Chondrocyte (in vitro differentiated cells): ENCODE results near the gene AKAP11. TPM values are rescaled to one million over a fixed set of nuclear protein-coding genes. Genes with fewer than 3 reads are reported as not detected.

Experiments used
- DNase-seq: peaks from one replicate; pipeline ENCODE4 v3.0.0; 2021; ENCODE audit warnings: mixed read lengths, low spot score
- H3K27ac Mint-ChIP-seq: one replicate; pipeline ENCODE4 v1.8.0; 2021; ENCODE audit warnings: mild to moderate bottlenecking, moderate library complexity, mixed read lengths; ENCODE audit not compliant: unreplicated experiment
- H3K27me3 Mint-ChIP-seq: 2 replicates; pipeline ENCODE4 v1.8.0; 2021; ENCODE audit warnings: low read depth, mixed read lengths
- H3K36me3 Mint-ChIP-seq: 2 replicates; pipeline ENCODE4 v1.8.0; 2021; ENCODE audit warnings: low read depth, mixed read lengths
- H3K4me1 Mint-ChIP-seq: 2 replicates; pipeline ENCODE4 v1.8.0; 2021; ENCODE audit warnings: low read depth, mild to moderate bottlenecking, mixed read lengths
- H3K4me3 Mint-ChIP-seq: one replicate; pipeline ENCODE4 v1.8.0; 2021; ENCODE audit warnings: mild to moderate bottlenecking, moderate library complexity, mixed read lengths; ENCODE audit not compliant: unreplicated experiment
- H3K9me3 Mint-ChIP-seq: 2 replicates; pipeline ENCODE4 v1.8.0; 2021; ENCODE audit warnings: low read depth, mixed read lengths
- total RNA-seq: library from RNA; stranded (reverse); gene quantifications from 3 replicates; pipeline ENCODE4 v1.2.1, GENCODE V29; 2021
- TF ChIP-seq, protein P1 (sequence below): fragments of 200-600 bp; sonication (generic); IDR thresholded peaks from 2 replicates; pipeline ENCODE4 v1.5.0; 2021; ENCODE audit warnings: antibody characterized with exemption, mild to moderate bottlenecking, moderate library complexity

The AKAP11 gene
- total RNA-seq, 1 donor from 2014 or later: 34.9 TPM

DNA sequence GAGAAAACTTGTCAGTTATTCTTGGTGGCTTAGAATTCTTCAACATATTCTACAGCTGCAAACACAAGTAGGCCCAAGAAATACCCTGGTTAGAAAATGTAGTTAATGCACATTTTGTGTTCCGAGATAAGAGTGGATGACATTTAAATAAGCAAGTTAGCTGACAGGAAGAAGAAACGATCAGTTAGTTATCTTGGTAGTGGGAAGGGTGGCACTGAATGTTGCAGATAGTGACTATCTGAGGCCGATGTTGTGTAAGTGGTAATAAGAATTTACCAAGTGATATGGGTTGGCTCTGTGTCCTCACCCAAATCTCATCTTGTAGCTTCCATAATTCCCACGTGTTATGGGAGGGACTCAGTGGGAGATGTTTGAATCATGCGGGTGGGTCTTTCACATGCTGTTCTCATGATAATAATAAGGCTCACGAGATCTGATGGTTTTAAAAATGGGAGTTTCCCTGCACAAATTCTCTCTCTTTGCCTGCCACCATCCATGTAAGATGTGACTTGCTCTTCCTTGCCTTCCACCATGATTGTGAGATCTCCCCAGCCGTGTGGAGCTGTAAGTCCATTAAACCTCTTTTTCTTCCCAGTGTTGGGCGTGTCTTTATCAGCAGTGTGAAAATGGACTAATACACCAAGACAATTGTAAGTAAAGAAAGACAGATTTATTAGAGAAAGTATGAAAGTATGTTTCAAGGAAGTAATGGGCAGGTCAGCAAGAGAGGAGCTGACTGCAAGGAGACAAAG, 10.9 kb upstream of the AKAP11 start:
- H3K4me3 Mint-ChIP-seq: no peak overlapping the region
- no peaks in the 10 kb centered on the region for H3K27me3 Mint-ChIP-seq

DNA sequence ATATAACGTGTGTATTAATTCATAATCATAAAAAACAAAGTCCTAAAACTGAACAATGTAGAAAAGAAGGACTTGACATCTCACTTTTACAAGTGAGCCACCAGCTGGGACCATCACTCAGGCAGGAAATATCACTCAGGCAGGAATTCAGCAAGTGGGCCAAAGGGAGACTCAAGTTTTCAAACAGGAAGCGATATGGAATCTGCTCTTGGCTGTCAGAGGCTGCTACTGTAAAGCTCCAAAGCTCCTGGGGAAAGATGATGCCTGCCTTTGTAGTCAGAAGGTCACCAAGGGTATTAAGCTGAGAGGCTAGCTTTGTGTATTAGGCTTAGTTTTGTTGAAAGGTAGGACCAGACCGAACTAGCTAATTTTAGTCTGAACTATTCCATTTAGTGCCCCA, 5.5 kb upstream of the AKAP11 start:
- Mint-ChIP-seq H3K36me3 (no peaks in the 10 kb centered on the region), H3K27me3 (no peaks in the 10 kb centered on the region), H3K27ac (peak overlapping the region; percentile 84), H3K9me3 (peaks cover 8% of the 10 kb centered on the region), H3K4me1 (peaks cover 20% of the 10 kb centered on the region), H3K4me3 (no peak overlapping the region)
- TF ChIP-seq, protein P1, sequence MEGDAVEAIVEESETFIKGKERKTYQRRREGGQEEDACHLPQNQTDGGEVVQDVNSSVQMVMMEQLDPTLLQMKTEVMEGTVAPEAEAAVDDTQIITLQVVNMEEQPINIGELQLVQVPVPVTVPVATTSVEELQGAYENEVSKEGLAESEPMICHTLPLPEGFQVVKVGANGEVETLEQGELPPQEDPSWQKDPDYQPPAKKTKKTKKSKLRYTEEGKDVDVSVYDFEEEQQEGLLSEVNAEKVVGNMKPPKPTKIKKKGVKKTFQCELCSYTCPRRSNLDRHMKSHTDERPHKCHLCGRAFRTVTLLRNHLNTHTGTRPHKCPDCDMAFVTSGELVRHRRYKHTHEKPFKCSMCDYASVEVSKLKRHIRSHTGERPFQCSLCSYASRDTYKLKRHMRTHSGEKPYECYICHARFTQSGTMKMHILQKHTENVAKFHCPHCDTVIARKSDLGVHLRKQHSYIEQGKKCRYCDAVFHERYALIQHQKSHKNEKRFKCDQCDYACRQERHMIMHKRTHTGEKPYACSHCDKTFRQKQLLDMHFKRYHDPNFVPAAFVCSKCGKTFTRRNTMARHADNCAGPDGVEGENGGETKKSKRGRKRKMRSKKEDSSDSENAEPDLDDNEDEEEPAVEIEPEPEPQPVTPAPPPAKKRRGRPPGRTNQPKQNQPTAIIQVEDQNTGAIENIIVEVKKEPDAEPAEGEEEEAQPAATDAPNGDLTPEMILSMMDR: no peak
- no peak for DNase-seq

More for the DNA sequence above, 10.9 kb upstream of the AKAP11 start:
- Mint-ChIP-seq H3K4me1 (no peaks in the 10 kb centered on the region), H3K9me3 (no peaks in the 10 kb centered on the region), H3K27ac (no peak overlapping the region), H3K36me3 (no peaks in the 10 kb centered on the region)
- TF ChIP-seq, protein P1: no peak
- no peak for DNase-seq

DNA sequence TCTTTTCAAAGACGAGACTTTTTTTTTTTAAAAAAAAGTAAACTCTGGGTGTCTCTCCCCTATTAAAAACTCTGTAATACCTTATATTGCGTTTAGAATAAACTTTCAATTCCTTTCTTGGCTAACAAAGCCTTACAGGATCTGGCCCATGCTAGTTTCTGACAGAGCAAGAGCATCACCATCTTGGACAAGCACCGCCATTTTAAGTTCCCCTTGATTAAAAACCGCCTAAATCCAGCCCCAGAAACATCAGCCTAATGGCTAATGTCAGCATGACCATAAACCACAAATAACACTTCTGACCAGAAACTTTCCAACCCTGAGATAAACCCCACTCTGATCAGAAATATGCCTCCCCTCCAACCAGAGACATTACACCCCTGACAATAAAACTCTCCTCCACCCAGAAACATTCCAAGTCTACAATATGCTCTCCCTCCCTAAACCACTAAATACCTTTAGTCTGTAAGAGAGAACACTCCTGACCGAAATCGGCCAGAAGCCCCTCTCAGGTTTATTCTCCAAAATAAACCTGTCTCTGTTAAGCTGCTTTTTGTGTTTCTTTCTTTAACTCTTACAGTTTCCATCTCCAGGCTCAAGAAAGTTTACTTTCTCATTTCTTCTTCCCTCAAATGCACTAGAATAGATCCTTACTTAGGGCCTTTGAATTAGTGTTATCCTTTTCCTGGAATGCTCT, 1.6 kb upstream of the AKAP11 start:
- Mint-ChIP-seq H3K4me1 (peaks cover 41% of the 10 kb centered on the region), H3K27ac (no peak overlapping the region), H3K36me3 (no peaks in the 10 kb centered on the region), H3K4me3 (no peak overlapping the region), H3K9me3 (peaks cover 8% of the 10 kb centered on the region), H3K27me3 (no peaks in the 10 kb centered on the region)
- TF ChIP-seq, protein P1: no peak
- DNase-seq: no peak

DNA sequence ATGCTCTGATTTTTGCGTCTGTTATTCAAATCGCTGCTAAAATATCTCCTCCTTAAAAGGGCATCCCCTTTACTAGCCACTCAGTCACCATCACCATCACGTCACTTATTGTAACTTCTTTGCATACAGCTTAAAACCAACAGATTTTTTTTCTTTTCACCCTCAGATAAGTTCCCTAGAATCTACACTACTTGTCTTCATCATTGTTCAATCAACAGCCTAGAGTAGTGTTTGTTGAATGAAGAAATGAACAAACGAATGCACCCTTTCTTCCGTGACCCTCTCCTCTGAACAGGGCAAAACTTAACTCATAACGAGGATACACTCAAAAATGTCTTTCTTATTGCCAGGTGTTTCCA, 1.1 kb upstream of the AKAP11 start:
- no peak for DNase-seq
- peak overlapping the region; percentile 98 for H3K4me3 Mint-ChIP-seq
- no peak overlapping the region for H3K27ac Mint-ChIP-seq
- H3K36me3 Mint-ChIP-seq: no peaks in the 10 kb centered on the region
- H3K9me3 Mint-ChIP-seq: peaks cover 8% of the 10 kb centered on the region
- H3K4me1 Mint-ChIP-seq: peaks cover 41% of the 10 kb centered on the region
- H3K27me3 Mint-ChIP-seq: no peaks in the 10 kb centered on the region
- TF ChIP-seq, protein P1: no peak

DNA sequence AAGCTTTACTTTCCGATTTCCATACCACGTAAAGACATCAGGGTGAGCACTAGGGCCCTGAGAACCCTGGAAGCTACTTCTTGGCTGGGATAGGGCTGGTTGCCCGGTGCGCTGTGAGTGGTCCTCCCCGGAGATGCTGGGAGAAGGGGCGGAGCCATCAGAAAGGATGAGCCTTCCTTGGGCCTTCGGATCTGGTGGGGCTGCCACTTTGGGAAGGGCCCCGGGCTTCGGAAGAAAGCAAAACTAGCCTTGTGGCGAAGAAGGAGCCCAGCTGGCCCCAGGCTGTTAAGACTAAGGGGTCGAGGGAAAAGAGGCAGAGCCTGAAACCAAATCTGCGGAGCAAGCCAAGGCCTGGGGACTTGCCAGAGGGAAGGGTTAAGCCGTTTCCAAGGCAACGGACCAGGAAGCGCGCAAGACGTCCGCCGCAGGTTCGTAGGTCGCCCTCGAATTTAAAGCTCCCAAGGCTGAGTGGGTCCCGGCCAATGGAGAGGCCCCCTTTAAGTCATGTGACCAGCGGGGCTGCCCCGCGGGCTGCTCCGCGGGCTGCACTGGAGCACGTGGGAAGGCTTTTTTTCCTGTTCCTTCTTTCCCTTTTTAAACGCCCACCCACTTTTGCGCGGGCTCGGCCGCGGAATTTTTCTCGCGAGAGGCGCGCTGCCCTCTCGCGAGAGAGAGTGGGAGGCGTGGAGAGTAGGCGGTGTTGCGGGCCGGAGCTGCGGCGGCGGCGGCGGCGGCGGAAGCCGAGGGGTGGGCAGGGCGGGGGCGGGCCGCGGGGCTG, 426 bp upstream of the AKAP11 start:
- no peaks in the 10 kb centered on the region for H3K36me3 Mint-ChIP-seq
- H3K27me3 Mint-ChIP-seq: no peaks in the 10 kb centered on the region
- H3K9me3 Mint-ChIP-seq: peaks cover 8% of the 10 kb centered on the region
- peak overlapping the region; percentile 94 for H3K27ac Mint-ChIP-seq
- peak; percentile 96 for DNase-seq
- H3K4me3 Mint-ChIP-seq: peak overlapping the region; percentile 98
- TF ChIP-seq, protein P1: no peak
- H3K4me1 Mint-ChIP-seq: peaks cover 38% of the 10 kb centered on the region
